GM06990 (cell line): ENCODE data around the gene SRSF3.

Source experiments
- DNase-seq: peaks from one replicate; pipeline ENCODE4 v3.0.0-alpha.2; 2011; ENCODE audit not compliant: insufficient read length; ENCODE audit errors: extremely low read depth
- H3K27me3 ChIP-seq: replicated peaks from 2 replicates; pipeline ENCODE4 v1.6.0; 2011; ENCODE audit warnings: low read length; ENCODE audit not compliant: control insufficient read depth, insufficient read depth
- H3K36me3 ChIP-seq: 2 replicates; pipeline ENCODE4 v1.5.1; 2011; ENCODE audit warnings: low read length; ENCODE audit not compliant: control insufficient read depth, insufficient read depth
- H3K4me3 ChIP-seq: replicated peaks from 2 replicates; pipeline ENCODE4 v1.5.1; 2011; ENCODE audit warnings: low read depth, mild to moderate bottlenecking, control low read depth, low read length
- CTCF ChIP-seq: IDR thresholded peaks from 2 replicates; pipeline ENCODE4 v1.5.1; 2011; ENCODE audit warnings: low read length, control low read depth, mild to moderate bottlenecking, inconsistent platforms; ENCODE audit not compliant: insufficient read depth, poor library complexity, severe bottlenecking

The SRSF3 gene

GRCh38 chr6:36623547-36624459 lies 29.6 kb downstream of the SRSF3 start:
- Histone ChIP-seq H3K27me3 (no peaks in the 10 kb centered on the region), H3K4me3 (no peak overlapping the region), H3K36me3 (no peaks in the 10 kb centered on the region)
- peak; percentile 92 for TF ChIP-seq CTCF
- DNase-seq = peak; percentile 72

DNA sequence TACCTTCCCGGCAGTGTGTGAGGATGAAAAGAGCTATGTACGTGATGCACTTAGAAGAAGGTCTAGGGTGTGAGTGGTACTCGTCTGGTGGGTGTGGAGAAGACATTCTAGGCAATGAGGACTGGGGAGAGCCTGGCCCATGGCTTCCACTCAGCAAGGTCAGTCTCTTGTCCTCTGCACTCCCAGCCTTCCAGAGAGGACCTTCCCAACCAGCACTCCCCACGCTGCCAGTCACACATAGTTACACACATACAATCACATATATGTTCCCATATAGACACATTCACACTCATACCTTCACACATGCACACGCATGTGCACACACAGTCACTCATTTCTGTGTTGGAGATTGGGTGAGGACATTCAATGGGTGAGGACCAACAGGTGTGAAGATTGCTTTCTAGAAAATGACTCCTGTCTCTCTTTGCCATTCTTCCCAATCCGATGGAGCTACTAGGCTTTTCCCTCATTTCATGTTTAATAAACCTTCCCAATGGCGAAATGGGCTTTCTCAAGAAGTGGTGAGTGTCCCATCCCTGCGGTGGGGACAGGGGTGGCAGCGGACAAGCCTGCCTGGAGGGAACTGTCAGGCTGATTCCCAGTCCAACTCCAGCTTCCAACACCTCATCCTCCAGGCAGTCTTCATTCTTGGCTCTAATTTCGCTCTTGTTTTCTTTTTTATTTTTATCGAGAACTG lies 30.4 kb downstream of the SRSF3 start:
- no peak for TF ChIP-seq CTCF
- no peak for DNase-seq
- no peaks in the 10 kb centered on the region for H3K27me3 ChIP-seq
- H3K4me3 ChIP-seq = no peak overlapping the region
- no peaks in the 10 kb centered on the region for H3K36me3 ChIP-seq

DNA sequence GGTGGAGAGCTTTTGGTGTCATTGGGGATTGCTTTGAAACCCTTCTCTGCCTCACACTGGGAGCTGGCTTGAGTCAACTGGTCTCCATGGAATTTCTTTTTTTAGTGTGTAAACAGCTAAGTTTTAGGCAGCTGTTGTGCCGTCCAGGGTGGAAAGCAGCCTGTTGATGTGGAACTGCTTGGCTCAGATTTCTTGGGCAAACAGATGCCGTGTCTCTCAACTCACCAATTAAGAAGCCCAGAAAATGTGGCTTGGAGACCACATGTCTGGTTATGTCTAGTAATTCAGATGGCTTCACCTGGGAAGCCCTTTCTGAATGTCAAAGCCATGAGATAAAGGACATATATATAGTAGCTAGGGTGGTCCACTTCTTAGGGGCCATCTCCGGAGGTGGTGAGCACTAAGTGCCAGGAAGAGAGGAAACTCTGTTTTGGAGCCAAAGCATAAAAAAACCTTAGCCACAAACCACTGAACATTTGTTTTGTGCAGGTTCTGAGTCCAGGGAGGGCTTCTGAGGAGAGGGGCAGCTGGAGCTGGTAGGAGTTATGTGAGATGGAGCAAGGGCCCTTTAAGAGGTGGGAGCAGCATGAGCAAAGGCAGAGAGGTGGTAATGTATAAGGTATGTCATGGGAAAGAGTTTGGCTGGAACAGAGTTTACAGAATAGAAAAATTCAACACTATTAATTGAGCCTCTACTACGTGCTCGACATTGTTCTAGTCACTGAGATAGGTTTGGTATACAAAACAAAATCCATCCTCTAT lies 31.2 kb downstream of the SRSF3 start:
- Histone ChIP-seq H3K27me3 (no peaks in the 10 kb centered on the region), H3K36me3 (no peaks in the 10 kb centered on the region), H3K4me3 (no peak overlapping the region)
- no peak for DNase-seq
- TF ChIP-seq CTCF = no peak

DNA sequence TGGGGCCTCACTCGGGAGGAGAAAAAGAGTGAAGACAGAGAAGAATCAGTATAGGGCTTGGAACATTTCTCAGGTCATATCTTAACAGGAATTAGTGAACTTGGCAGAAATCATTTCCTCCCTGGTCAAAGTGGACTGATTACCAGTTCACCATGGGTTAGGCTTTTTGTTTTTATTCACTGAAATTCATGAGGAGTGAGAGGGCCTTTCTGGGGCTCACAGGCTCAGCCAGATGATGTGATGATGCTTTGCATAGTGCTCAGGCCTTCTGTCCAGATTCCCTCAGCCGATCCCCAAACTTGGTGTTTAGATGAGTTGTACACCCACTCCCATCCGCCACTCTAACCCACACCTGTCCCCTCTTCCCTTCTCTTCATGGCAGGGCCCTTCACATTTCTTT lies 32.5 kb downstream of the SRSF3 start:
- TF ChIP-seq CTCF = no peak
- no peaks in the 10 kb centered on the region for H3K36me3 ChIP-seq
- H3K27me3 ChIP-seq = no peaks in the 10 kb centered on the region
- DNase-seq = no peak
- no peak overlapping the region for H3K4me3 ChIP-seq

GRCh38 chr6:36627141-36627540 lies 33.0 kb downstream of the SRSF3 start:
- Histone ChIP-seq H3K4me3 (no peak overlapping the region), H3K27me3 (no peaks in the 10 kb centered on the region), H3K36me3 (no peaks in the 10 kb centered on the region)
- TF ChIP-seq CTCF = no peak
- no peak for DNase-seq
